WI38 (cell line): ENCODE results near the gene PPFIBP1.
"Not testable (repeated sequence)": the region's sequence is repeated elsewhere in the genome, so short reads cannot be mapped to it uniquely, and the experiment has no call there.

Source experiments
- H3K4me3 ChIP-seq: 2 replicates; pipeline ENCODE4 v1.5.1; 2011; ENCODE audit warnings: low read depth, mild to moderate bottlenecking, control low read depth, low read length
- TF ChIP-seq, protein P1 (sequence below): IDR thresholded peaks from 2 replicates; pipeline ENCODE4 v1.5.1; 2012; ENCODE audit warnings: low read depth, mild to moderate bottlenecking, control low read depth, low read length

PPFIBP1 gene

DNA sequence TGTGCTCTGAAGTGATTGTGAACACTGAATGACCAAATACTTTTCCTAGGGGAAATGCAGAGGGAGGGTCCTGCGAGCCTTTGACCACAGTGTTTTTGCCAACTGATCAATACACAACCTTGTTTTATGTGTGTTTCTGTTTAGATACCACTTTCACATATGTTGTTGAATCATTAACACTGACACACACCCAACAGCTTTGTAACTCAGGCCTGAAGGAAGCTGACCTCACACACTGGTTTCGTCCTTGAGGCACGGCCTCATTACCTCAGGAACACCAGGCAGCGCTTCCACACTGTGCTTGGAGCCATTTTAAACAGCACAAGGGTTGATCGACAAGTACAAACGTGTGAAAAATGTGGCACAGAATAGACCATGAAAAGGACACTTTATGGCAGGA, 60.0 kb downstream of the PPFIBP1 start:
- no peak overlapping the region for H3K4me3 ChIP-seq
- TF ChIP-seq, protein P1, sequence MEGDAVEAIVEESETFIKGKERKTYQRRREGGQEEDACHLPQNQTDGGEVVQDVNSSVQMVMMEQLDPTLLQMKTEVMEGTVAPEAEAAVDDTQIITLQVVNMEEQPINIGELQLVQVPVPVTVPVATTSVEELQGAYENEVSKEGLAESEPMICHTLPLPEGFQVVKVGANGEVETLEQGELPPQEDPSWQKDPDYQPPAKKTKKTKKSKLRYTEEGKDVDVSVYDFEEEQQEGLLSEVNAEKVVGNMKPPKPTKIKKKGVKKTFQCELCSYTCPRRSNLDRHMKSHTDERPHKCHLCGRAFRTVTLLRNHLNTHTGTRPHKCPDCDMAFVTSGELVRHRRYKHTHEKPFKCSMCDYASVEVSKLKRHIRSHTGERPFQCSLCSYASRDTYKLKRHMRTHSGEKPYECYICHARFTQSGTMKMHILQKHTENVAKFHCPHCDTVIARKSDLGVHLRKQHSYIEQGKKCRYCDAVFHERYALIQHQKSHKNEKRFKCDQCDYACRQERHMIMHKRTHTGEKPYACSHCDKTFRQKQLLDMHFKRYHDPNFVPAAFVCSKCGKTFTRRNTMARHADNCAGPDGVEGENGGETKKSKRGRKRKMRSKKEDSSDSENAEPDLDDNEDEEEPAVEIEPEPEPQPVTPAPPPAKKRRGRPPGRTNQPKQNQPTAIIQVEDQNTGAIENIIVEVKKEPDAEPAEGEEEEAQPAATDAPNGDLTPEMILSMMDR, result no peak

DNA sequence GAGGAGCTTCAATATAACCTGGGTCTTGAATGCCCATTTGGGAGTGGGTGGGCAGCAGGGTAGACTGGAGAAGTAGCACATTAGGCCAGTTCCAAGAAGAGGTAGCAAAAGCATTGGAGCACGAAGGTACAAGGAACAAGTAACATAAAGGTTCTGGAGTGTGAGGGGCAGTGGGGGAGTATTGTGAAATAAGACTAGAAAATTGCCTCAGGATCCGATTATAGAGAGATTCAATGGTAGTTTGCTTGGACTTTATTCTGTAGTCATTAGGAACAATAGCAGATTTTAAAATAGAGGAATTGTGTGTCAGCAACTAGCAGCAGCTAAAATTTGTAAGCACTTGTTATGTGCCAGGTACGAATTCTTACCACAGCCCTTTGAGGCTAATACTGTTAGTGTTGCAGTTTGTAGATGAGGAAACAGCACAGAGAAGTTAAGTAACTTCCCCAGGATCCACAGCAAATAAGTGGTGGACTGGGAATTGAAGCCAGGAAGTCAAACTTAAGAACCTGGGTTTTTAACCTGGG, 61.8 kb downstream of the PPFIBP1 start:
- TF ChIP-seq, protein P1, result no peak

DNA sequence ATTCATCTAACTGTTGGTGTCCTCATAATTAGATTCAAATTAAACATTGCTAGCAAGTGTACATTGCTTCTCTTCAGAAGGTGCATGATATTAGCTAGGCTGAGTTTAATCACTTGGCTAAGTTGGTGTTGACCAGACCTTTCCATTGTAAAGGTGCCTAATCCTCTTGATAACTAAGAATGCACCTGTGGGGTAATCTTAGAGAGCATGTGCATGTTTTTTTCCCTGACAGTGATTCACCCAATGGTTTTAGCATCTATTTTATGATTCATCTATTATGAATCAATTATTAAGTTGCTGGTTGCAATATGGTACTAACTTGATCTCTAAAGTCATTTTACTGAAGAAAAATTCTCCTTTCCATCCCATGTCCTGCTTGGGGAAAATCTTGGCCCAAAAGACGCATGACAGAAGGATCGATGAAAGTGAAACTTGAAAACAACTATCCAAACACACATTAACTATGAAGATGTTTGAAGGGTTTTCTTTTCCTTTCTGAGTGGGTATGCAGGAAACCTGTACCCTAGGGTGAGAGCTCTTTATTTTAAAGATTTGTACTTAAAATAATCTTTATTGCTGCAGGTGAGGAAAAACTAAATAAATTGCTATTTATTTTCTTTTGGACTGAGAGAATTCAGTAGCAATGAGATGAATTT, 64.2 kb downstream of the PPFIBP1 start:
- H3K4me3 ChIP-seq, result not testable (repeated sequence)

More for the DNA sequence above, 61.8 kb downstream of the PPFIBP1 start:
- H3K4me3 ChIP-seq, result no peak overlapping the region

DNA sequence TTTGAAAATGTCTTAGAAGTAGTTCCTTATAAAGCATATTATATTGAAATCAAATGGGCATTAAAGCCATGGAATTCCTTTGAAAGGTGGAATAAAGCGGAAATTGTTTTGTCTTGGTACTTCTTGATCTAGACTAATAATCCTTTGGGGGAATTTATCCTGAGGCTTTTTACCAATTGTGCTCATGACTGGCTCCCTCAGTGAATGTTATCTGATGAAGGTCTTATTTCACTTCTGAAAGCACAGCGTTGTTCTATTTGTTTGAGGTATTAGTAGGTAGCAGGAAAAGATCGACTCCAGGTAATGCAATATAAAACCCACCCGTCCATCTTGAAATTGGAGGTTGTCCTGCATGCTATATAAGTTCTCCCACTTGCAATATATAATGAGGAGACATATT, 64.8 kb downstream of the PPFIBP1 start:
- no peak overlapping the region for H3K4me3 ChIP-seq
- TF ChIP-seq, protein P1, result no peak

DNA sequence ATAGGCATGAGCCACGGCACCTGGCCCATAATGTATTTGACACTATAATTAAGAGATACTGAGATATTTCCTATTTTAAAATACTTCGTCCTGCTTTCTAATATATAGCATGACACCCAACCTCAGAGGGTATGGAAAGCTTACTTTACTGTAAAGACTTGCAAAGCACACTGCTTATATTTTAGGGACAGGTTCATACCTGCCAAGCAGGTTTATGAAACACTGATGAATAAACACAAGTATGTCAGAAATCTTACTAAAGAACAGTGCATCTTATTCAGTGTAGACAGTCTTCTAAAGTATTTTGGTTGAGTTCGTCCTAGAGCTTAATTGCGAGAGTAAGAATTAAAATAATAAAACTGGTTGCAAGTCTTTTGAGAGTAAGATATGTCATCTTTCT, 65.4 kb downstream of the PPFIBP1 start:
- TF ChIP-seq, protein P1, result no peak
- H3K4me3 ChIP-seq, result no peak overlapping the region

DNA sequence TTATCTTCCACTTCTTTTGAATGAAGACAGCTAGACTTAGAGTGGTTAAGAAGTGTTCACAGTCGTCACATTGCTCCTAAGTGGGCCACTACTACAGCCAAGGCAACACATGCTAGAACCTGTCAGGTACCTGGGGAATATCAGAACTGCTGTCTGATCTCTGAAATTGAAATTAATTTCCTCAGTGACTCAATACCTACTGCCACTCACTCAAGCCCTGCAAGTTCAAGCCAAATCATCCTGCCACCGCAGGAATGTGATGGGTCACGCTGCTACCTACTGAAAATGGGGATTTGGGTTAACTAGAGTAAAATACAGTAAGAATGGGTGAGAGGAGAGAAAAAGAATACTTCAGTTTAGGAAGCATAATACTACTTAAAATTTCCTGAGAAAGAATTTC, 67.7 kb downstream of the PPFIBP1 start:
- not testable (repeated sequence) for H3K4me3 ChIP-seq

DNA sequence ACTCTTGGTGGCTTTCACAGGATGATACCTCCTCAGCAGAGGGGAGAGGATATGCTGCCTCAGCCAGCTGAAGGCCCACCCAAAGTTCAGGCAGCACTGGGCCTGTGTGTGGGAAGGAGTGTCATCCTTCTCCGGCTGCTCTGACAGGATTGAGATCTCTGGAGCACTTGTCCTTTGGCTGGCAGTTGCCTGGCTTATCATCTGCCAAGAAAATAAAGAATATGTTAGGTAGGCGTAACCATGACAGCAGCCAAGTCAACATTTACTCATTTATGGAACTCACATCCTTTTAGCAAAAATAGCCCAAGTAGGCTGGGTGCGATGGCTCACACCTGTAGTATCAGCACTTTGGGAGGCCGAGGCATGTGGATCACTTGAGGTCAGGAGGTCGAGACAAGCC, 68.5 kb downstream of the PPFIBP1 start:
- H3K4me3 ChIP-seq, result no peak overlapping the region
- TF ChIP-seq, protein P1, result no peak

DNA sequence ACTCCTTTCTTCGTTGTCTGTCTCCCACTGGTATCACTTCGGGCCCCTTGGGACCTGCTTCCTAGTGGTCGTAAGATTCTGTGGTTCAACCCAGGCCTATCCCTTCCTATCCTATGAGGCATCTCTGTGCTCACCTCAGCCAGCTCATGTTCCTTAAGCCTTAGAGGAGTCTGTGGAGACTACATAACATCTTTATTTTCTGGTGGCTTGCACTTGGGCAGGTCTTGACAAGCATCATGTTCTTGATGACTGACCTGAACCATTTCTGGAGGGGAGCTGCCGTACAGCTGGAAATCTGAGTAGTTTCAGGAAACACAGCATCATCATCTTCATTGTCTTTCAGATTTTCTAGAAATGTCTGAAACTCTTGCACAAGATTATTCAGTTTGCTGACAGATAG, 69.3 kb downstream of the PPFIBP1 start:
- TF ChIP-seq, protein P1, result no peak
- H3K4me3 ChIP-seq, result no peak overlapping the region
